ENCODE results near the gene CCNE1.

GRCh38 chr19:29806098-29806866 is 5.5 kb upstream of the CCNE1 start:
- TF ChIP-seq, protein P1, sequence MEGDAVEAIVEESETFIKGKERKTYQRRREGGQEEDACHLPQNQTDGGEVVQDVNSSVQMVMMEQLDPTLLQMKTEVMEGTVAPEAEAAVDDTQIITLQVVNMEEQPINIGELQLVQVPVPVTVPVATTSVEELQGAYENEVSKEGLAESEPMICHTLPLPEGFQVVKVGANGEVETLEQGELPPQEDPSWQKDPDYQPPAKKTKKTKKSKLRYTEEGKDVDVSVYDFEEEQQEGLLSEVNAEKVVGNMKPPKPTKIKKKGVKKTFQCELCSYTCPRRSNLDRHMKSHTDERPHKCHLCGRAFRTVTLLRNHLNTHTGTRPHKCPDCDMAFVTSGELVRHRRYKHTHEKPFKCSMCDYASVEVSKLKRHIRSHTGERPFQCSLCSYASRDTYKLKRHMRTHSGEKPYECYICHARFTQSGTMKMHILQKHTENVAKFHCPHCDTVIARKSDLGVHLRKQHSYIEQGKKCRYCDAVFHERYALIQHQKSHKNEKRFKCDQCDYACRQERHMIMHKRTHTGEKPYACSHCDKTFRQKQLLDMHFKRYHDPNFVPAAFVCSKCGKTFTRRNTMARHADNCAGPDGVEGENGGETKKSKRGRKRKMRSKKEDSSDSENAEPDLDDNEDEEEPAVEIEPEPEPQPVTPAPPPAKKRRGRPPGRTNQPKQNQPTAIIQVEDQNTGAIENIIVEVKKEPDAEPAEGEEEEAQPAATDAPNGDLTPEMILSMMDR (conservative IDR thresholded peaks at IDR 0.05; ENCODE audit: low read depth in 2 of 2): no peak
- TF ChIP-seq EZH2 (IDR thresholded peaks at IDR 0.05; ENCODE audit: low read depth, unreplicated experiment): no peak
- TF ChIP-seq POLR2AphosphoS5 (IDR thresholded peaks at IDR 0.05; ENCODE audit: low read depth): no peak
- TF ChIP-seq REST (IDR thresholded peaks at IDR 0.05; ENCODE audit: unreplicated experiment): no peak
- TF ChIP-seq ZNF114 (CRISPR knock-in tag; IDR thresholded peaks at IDR 0.05): no peak
- no peak for TF ChIP-seq JUNB (IDR thresholded peaks at IDR 0.05; ENCODE audit: unreplicated experiment)
- TF ChIP-seq EZH2phosphoT487 (IDR thresholded peaks at IDR 0.05; ENCODE audit: unreplicated experiment): no peak
- no peak for TF ChIP-seq CREB1 (CRISPR knock-in tag; IDR thresholded peaks at IDR 0.05; ENCODE audit: low read depth)
- no peak for TF ChIP-seq STAT1 (IDR thresholded peaks at IDR 0.05; ENCODE audit: unreplicated experiment)
- TF ChIP-seq ZNF331 (CRISPR knock-in tag; IDR thresholded peaks at IDR 0.05; ENCODE audit: low read depth): no peak
- TF ChIP-seq NANOG (IDR thresholded peaks at IDR 0.05; ENCODE audit: borderline replicate concordance): no peak
- no peak for TF ChIP-seq ETS1 (IDR thresholded peaks at IDR 0.05)
